GM21737 (cell line): ENCODE results near the gene MYG1.
A peak's percentile ranks its signal among the peaks of the same experiment; 100 is the strongest.
"Not testable (repeated sequence)": the region's sequence is repeated elsewhere in the genome, so short reads cannot be mapped to it uniquely, and the experiment has no call there.

Experiments used
- ATAC-seq: cut with Tn5 transposase; IDR thresholded peaks from one replicate; pipeline ENCODE4 v1.9.1; 2021; ENCODE audit warnings: mild to moderate bottlenecking, moderate library complexity; ENCODE audit not compliant: unreplicated experiment

The MYG1 gene

GRCh38 chr12:53279888-53280498, 19.5 kb upstream of the MYG1 start:
- no peak for ATAC-seq

GRCh38 chr12:53286448-53286847, 13.0 kb upstream of the MYG1 start:
- no peak for ATAC-seq

GRCh38 chr12:53287741-53288216, 11.7 kb upstream of the MYG1 start:
- no peak for ATAC-seq

GRCh38 chr12:53288322-53288721, 11.2 kb upstream of the MYG1 start:
- no peak for ATAC-seq

- no peak for ATAC-seq
Observed at GRCh38 chr12:53289891-53290290, 9.6 kb upstream of the MYG1 start.

- ATAC-seq, result no peak
Observed at GRCh38 chr12:53290661-53291060, 8.8 kb upstream of the MYG1 start.

- ATAC-seq, result no peak
Observed at GRCh38 chr12:53292426-53292825, 7.1 kb upstream of the MYG1 start.

- ATAC-seq, result peak; percentile 87
Observed at GRCh38 chr12:53295070-53295890, 4.2 kb upstream of the MYG1 start, which contains the start of gene PFDN5. Gene PFDN5, plus strand, starts transcription at chr12:53295542. Its CDS starts 26 bp downstream, at chr12:53295568.

GRCh38 chr12:53295891-53296219, 3.6 kb upstream of the MYG1 start:
- no peak for ATAC-seq

GRCh38 chr12:53297106-53297505, 2.4 kb upstream of the MYG1 start:
- not testable (repeated sequence) for ATAC-seq

GRCh38 chr12:53298164-53298563, 1.3 kb upstream of the MYG1 start:
- ATAC-seq, result no peak

GRCh38 chr12:53299101-53299453, 418 bp upstream of the MYG1 start:
- ATAC-seq, result no peak

GRCh38 chr12:53300187-53300586, 692 bp downstream of the MYG1 start:
- no peak for ATAC-seq

GRCh38 chr12:53302903-53303302, 3.4 kb downstream of the MYG1 start:
- no peak for ATAC-seq

GRCh38 chr12:53306826-53307225, 7.3 kb downstream of the MYG1 start:
- no peak for ATAC-seq

- no peak for ATAC-seq
Observed at GRCh38 chr12:53308276-53308675, 8.8 kb downstream of the MYG1 start.

- ATAC-seq, result no peak
Observed at GRCh38 chr12:53313996-53314395, 14.5 kb downstream of the MYG1 start.

- ATAC-seq, result no peak
Observed at GRCh38 chr12:53320352-53321195, 21.1 kb downstream of the MYG1 start.

- ATAC-seq, result no peak
Observed at GRCh38 chr12:53324113-53324778, 24.8 kb downstream of the MYG1 start.

GRCh38 chr12:53324779-53325510, 25.4 kb downstream of the MYG1 start:
- ATAC-seq, result peak; percentile 51
